ENCODE data around the gene GRB14. TPM values are rescaled to one million over a fixed set of nuclear protein-coding genes. Genes with fewer than 3 reads are reported as not detected.

The GRB14 gene
- total RNA-seq, 1 donor from 2014 or later: 11.1 TPM

GRCh38 chr2:164535280-164536025 is 85.8 kb downstream of the GRB14 start:
- FAIRE-seq (no peak), DNase-seq (ENCODE audit: low read depth) (no peak)
- Histone ChIP-seq H3K27ac (ENCODE audit: low read depth, low read length) (no peak overlapping the region), H3K9me3 (ENCODE audit: insufficient read depth, low read depth, low read length) (no peaks in the 10 kb centered on the region), H3K4me1 (ENCODE audit: insufficient read depth, low read length) (no peaks in the 10 kb centered on the region), H4K20me1 (ENCODE audit: insufficient read depth, low read length) (no peaks in the 10 kb centered on the region), H2AFZ (ENCODE audit: low read depth, low read length) (no peak overlapping the region), H3K4me3 (ENCODE audit: insufficient read depth, low read depth, low read length) (no peak overlapping the region), H3K36me3 (ENCODE audit: insufficient read depth, low read length) (no peaks in the 10 kb centered on the region), H3K27me3 (ENCODE audit: insufficient read depth, low read length) (no peaks in the 10 kb centered on the region), H3K4me2 (ENCODE audit: low read length) (no peak overlapping the region), H3K9ac (ENCODE audit: low read length) (no peak overlapping the region), H3K79me2 (ENCODE audit: insufficient read depth, low read length) (no peaks in the 10 kb centered on the region)
- TF ChIP-seq EZH2 (IDR thresholded peaks at IDR 0.05; ENCODE audit: insufficient read depth, low read length) (no peak), CTCF (IDR thresholded peaks at IDR 0.05; ENCODE audit: insufficient read depth, low read depth, low read length) (no peak)
- no peak overlapping the region for H3K27ac Mint-ChIP-seq (ENCODE audit: unreplicated experiment)
- no peaks in the 10 kb centered on the region for H3K27me3 Mint-ChIP-seq (ENCODE audit: low read depth, unreplicated experiment)
- H3K36me3 Mint-ChIP-seq (ENCODE audit: low read depth, unreplicated experiment): no peaks in the 10 kb centered on the region
- no peaks in the 10 kb centered on the region for H3K9me3 Mint-ChIP-seq (ENCODE audit: unreplicated experiment)
- H3K4me3 Mint-ChIP-seq (ENCODE audit: unreplicated experiment): no peak overlapping the region
- H3K4me1 Mint-ChIP-seq (ENCODE audit: low read depth, unreplicated experiment): peaks cover under 1% of the 10 kb centered on the region

- Histone ChIP-seq H3K4me2 (ENCODE audit: low read length) (no peak overlapping the region), H3K4me3 (ENCODE audit: insufficient read depth, low read depth, low read length) (no peak overlapping the region), H3K4me1 (ENCODE audit: insufficient read depth, low read length) (no peaks in the 10 kb centered on the region), H3K79me2 (ENCODE audit: insufficient read depth, low read length) (no peaks in the 10 kb centered on the region), H4K20me1 (ENCODE audit: insufficient read depth, low read length) (no peaks in the 10 kb centered on the region), H3K27ac (ENCODE audit: low read depth, low read length) (no peak overlapping the region), H2AFZ (ENCODE audit: low read depth, low read length) (no peak overlapping the region), H3K27me3 (ENCODE audit: insufficient read depth, low read length) (no peaks in the 10 kb centered on the region), H3K36me3 (ENCODE audit: insufficient read depth, low read length) (no peaks in the 10 kb centered on the region), H3K9ac (ENCODE audit: low read length) (no peak overlapping the region), H3K9me3 (ENCODE audit: insufficient read depth, low read depth, low read length) (no peaks in the 10 kb centered on the region)
- H3K27me3 Mint-ChIP-seq (ENCODE audit: low read depth, unreplicated experiment): no peaks in the 10 kb centered on the region
- no peak for TF ChIP-seq CTCF (IDR thresholded peaks at IDR 0.05; ENCODE audit: insufficient read depth, low read depth, low read length)
- no peaks in the 10 kb centered on the region for H3K4me1 Mint-ChIP-seq (ENCODE audit: low read depth, unreplicated experiment)
- FAIRE-seq: no peak
- no peaks in the 10 kb centered on the region for H3K9me3 Mint-ChIP-seq (ENCODE audit: unreplicated experiment)
- no peaks in the 10 kb centered on the region for H3K36me3 Mint-ChIP-seq (ENCODE audit: low read depth, unreplicated experiment)
- H3K27ac Mint-ChIP-seq (ENCODE audit: unreplicated experiment): no peak overlapping the region
- DNase-seq (ENCODE audit: low read depth): no peak
- H3K4me3 Mint-ChIP-seq (ENCODE audit: unreplicated experiment): no peak overlapping the region
Observed at GRCh38 chr2:164530464-164530863, 90.8 kb downstream of the GRB14 start.

- Histone ChIP-seq H3K36me3 (ENCODE audit: insufficient read depth, low read length) (no peaks in the 10 kb centered on the region), H4K20me1 (ENCODE audit: insufficient read depth, low read length) (no peaks in the 10 kb centered on the region), H2AFZ (ENCODE audit: low read depth, low read length) (no peak overlapping the region), H3K4me3 (ENCODE audit: insufficient read depth, low read depth, low read length) (no peak overlapping the region), H3K9me3 (ENCODE audit: insufficient read depth, low read depth, low read length) (peaks cover 2% of the 10 kb centered on the region), H3K4me1 (ENCODE audit: insufficient read depth, low read length) (peaks cover 8% of the 10 kb centered on the region), H3K79me2 (ENCODE audit: insufficient read depth, low read length) (no peaks in the 10 kb centered on the region), H3K27ac (ENCODE audit: low read depth, low read length) (no peak overlapping the region), H3K4me2 (ENCODE audit: low read length) (no peak overlapping the region), H3K27me3 (ENCODE audit: insufficient read depth, low read length) (no peaks in the 10 kb centered on the region), H3K9ac (ENCODE audit: low read length) (no peak overlapping the region)
- Mint-ChIP-seq H3K4me3 (ENCODE audit: unreplicated experiment) (no peak overlapping the region), H3K4me1 (ENCODE audit: low read depth, unreplicated experiment) (peaks cover 9% of the 10 kb centered on the region), H3K27me3 (ENCODE audit: low read depth, unreplicated experiment) (no peaks in the 10 kb centered on the region), H3K9me3 (ENCODE audit: unreplicated experiment) (peaks cover 8% of the 10 kb centered on the region), H3K36me3 (ENCODE audit: low read depth, unreplicated experiment) (peaks cover 13% of the 10 kb centered on the region), H3K27ac (ENCODE audit: unreplicated experiment) (no peak overlapping the region)
- DNase-seq (ENCODE audit: low read depth) (no peak), FAIRE-seq (no peak)
- no peak for TF ChIP-seq EZH2 (IDR thresholded peaks at IDR 0.05; ENCODE audit: insufficient read depth, low read length)
- no peak for TF ChIP-seq CTCF (IDR thresholded peaks at IDR 0.05; ENCODE audit: insufficient read depth, low read depth, low read length)
Observed at GRCh38 chr2:164523726-164524125, 97.6 kb downstream of the GRB14 start.
